DMS53 treated with DMSO at 0.1 percent for 48 hours (cell line): Measurements from ENCODE around the gene EEFSEC.

Source experiments
- DNase-seq: peaks from one replicate; lab custom pipeline; 2025; ENCODE audit not compliant: unreplicated experiment; lab: John Stamatoyannopoulos, UW

EEFSEC gene

GRCh38 chr3:128407247-128407646, 254.0 kb downstream of the EEFSEC start:
- no peak for DNase-seq

GRCh38 chr3:128408012-128408692, 254.9 kb downstream of the EEFSEC start:
- no peak for DNase-seq

GRCh38 chr3:128408693-128409623, 255.7 kb downstream of the EEFSEC start:
- no peak for DNase-seq

GRCh38 chr3:128409624-128410581, 256.6 kb downstream of the EEFSEC start:
- DNase-seq = no peak

- DNase-seq = no peak
Observed at GRCh38 chr3:128410669-128411573, 257.6 kb downstream of the EEFSEC start.

GRCh38 chr3:128411574-128412064, 258.3 kb downstream of the EEFSEC start:
- no peak for DNase-seq

- no peak for DNase-seq
Observed at GRCh38 chr3:128412180-128413002, 259.1 kb downstream of the EEFSEC start.

- DNase-seq = no peak
Observed at GRCh38 chr3:128413003-128413370, 259.7 kb downstream of the EEFSEC start.

- no peak for DNase-seq
Observed at GRCh38 chr3:128413413-128414205, 260.3 kb downstream of the EEFSEC start.

- no peak for DNase-seq
Observed at GRCh38 chr3:128415200-128415772, 262.0 kb downstream of the EEFSEC start.

GRCh38 chr3:128415773-128416577, 262.7 kb downstream of the EEFSEC start:
- DNase-seq = no peak

- no peak for DNase-seq
Observed at GRCh38 chr3:128416578-128417211, 263.4 kb downstream of the EEFSEC start.

GRCh38 chr3:128418900-128419299, 265.6 kb downstream of the EEFSEC start:
- no peak for DNase-seq

GRCh38 chr3:128419311-128419710, 266.0 kb downstream of the EEFSEC start:
- no peak for DNase-seq

- no peak for DNase-seq
Observed at GRCh38 chr3:128420289-128420688, 267.0 kb downstream of the EEFSEC start.

- DNase-seq = no peak
Observed at GRCh38 chr3:128420720-128421438, 267.6 kb downstream of the EEFSEC start.
